Dermis blood vessel endothelial cell (primary cell): Measurements from ENCODE around the gene ZNF670. TPM values are rescaled to one million over a fixed set of nuclear protein-coding genes. Genes with fewer than 3 reads are reported as not detected.
"Not testable (repeated sequence)": the region's sequence is repeated elsewhere in the genome, so short reads cannot be mapped to it uniquely, and the experiment has no call there.

Source experiments
- DNase-seq: peaks from one replicate; pipeline ENCODE4 v3.0.0; 2010
- total RNA-seq: library from RNA; depleted of rRNA; stranded (reverse); fragments of >200 nt; gene quantifications from 2 replicates; pipeline ENCODE4 v1.2.3, GENCODE V29; 2014

Gene ZNF670
- total RNA-seq, 1 donor from 2014 or later: 10.4 TPM

- no peak for DNase-seq
These were observed 40.9 kb downstream of the ZNF670 start for GRCh38 chr1:247037511-247038320.

- not testable (repeated sequence) for DNase-seq
These were observed 46.3 kb downstream of the ZNF670 start for GRCh38 chr1:247032306-247032705.

Other genes with a start within 250 kb of the ZNF670 start
- 31.7 and 39.9 TPM in 2 replicates for gene AHCTF1, start 146.9 kb downstream of the ZNF670 start, total RNA-seq
- gene ZNF695, start 70.8 kb downstream of the ZNF670 start, total RNA-seq: 2.7 and 2.9 TPM in 2 replicates
- 11.9 and 19.4 TPM in 2 replicates for gene ZNF669, start 25.5 kb upstream of the ZNF670 start, total RNA-seq
- 60.8 and 93.4 TPM in 2 replicates for gene ZNF124, start 93.2 kb upstream of the ZNF670 start, total RNA-seq
- gene VN1R5, start 177.3 kb upstream of the ZNF670 start, total RNA-seq: not detected in 2 replicates